Kidney (tissue), 14 donors: Measurements from ENCODE around the gene OR6P1. TPM values are rescaled to one million over a fixed set of nuclear protein-coding genes. Genes with fewer than 3 reads are reported as not detected.

Experiments
- DNase-seq, 5 donors: peaks; one replicate each; pipeline ENCODE4 v3.0.0-alpha.2; 2013 to 2020
- FAIRE-seq: peaks from 2 replicates; lab custom pipeline; 2012; peaks lifted over from hg19 to GRCh38; lab: Jason Lieb, UNC
- H3K27ac ChIP-seq, 2 donors: one replicate each; pipeline ENCODE4 v1.7.0; 2013; ENCODE audit warnings: low read depth in 2 of 2, low read length in 2 of 2, inconsistent platforms in 1 of 2
- H3K27me3 ChIP-seq: one replicate; pipeline ENCODE4 v1.7.1; 2013; ENCODE audit warnings: low read length, inconsistent platforms; ENCODE audit not compliant: control insufficient read depth, insufficient read depth
- H3K36me3 ChIP-seq, 3 donors: one replicate each; pipeline versions ENCODE4 v1.7.0 to v1.7.1; 2013; ENCODE audit warnings: low read length in 3 of 3, control low read depth in 1 of 3, inconsistent platforms in 1 of 3; ENCODE audit not compliant: insufficient read depth in 3 of 3, control insufficient read depth in 2 of 3
- H3K4me1 ChIP-seq, 3 donors: one replicate each; pipeline versions ENCODE4 v1.7.0 to v1.7.1; 2013; ENCODE audit warnings: low read length in 3 of 3, inconsistent platforms in 1 of 3, low read depth in 1 of 3; ENCODE audit not compliant: control insufficient read depth in 2 of 3, insufficient read depth in 2 of 3
- H3K4me3 ChIP-seq, 3 donors: one replicate each; pipeline versions ENCODE4 v1.7.0 to v1.8.1; 2013; ENCODE audit warnings: low read length in 3 of 3, control low read depth in 1 of 3, inconsistent platforms in 1 of 3
- H3K9ac ChIP-seq, 3 donors: one replicate each; pipeline versions ENCODE4 v1.7.0 to v1.7.1; 2013; ENCODE audit warnings: low read length in 3 of 3, control low read depth in 1 of 3, inconsistent platforms in 1 of 3
- H3K9me3 ChIP-seq, 3 donors: one replicate each; pipeline versions ENCODE4 v1.7.0 to v1.7.1; 2013; ENCODE audit warnings: low read length in 3 of 3, control low read depth in 1 of 3, inconsistent platforms in 1 of 3; ENCODE audit not compliant: control insufficient read depth in 2 of 3, insufficient read depth in 1 of 3
- CTCF ChIP-seq: IDR thresholded peaks from 3 replicates; pipeline ENCODE4 v1.5.1; 2012; ENCODE audit warnings: mild to moderate bottlenecking, moderate library complexity, borderline replicate concordance; ENCODE audit not compliant: insufficient read depth; ENCODE audit errors: extremely low read depth
- intact Hi-C: fragments of 100-400 bp; cut with DNase I; formaldehyde crosslinking; loops from one replicate; pipeline ENCODE4 v1.11.1; 2022
- polyA plus RNA-seq: library from polyadenylated mRNA; stranded (reverse); fragments of 350-450 nt; fragmentation: Illumina TruSeq; extraction: RNeasy Lipid Tissue Mini Kit (QIAGEN cat#74804); gene quantifications from one replicate; pipeline ENCODE4 v1.2.3, GENCODE V29; 2014; ENCODE audit warnings: low read depth, low replicate concordance; ENCODE audit not compliant: insufficient read depth
- total RNA-seq: library from RNA; stranded (reverse); fragmentation: NEBNext Ultra II Directional; extraction: Animal tissue kit (Norgen Biotek cat#: 25700); gene quantifications from one replicate; pipeline ENCODE4 v1.2.1, GENCODE V29; 2021
- donor health status: control.
- donor health status: control.
- donor health status: control.
- donor health status: control.
- donor health status: control.
- donor health status: DM: yes; HTN: yes; CAD: no.
- donor health status: Normal renal cell carcinoma (clear cell type).

The OR6P1 gene
- total and polyA plus RNA-seq, 2 donors from 2014 or later: not detected

DNA sequence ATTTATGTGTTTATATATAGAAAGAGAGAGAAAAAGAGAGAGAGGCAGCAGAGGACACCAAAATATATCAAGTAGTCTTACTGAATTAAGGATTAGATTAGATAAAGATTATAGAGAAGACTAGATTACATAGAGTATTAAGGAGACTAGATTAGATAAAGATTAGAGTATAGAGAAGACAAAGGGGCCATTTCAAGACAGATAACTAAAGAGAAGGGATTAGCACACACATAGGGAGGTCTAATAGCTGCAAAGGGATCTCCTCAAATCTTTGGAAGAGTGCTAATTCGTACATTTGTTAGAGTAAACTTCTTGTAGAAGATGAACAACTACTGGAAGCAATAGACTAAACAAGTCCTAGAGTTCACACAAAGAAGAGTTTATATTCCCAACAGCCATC lies 50.4 kb downstream of the OR6P1 start:
- no peak for FAIRE-seq
- intact Hi-C loops: no loop called here
- TF ChIP-seq CTCF: no peak

GRCh38 chr1:158516966-158517365 lies 53.4 kb downstream of the OR6P1 start:
- H3K27me3 ChIP-seq: no peaks in the 10 kb centered on the region
- H3K9me3 ChIP-seq: no peaks in the 10 kb centered on the region
- intact Hi-C loops: no loop called here
- DNase-seq: no peak
- FAIRE-seq: no peak
- H3K27ac ChIP-seq: no peak overlapping the region
- H3K4me3 ChIP-seq: no peak overlapping the region
- no peaks in the 10 kb centered on the region for H3K4me1 ChIP-seq
- H3K9ac ChIP-seq: no peak overlapping the region
- no peaks in the 10 kb centered on the region for H3K36me3 ChIP-seq
- no peak for TF ChIP-seq CTCF

More for the DNA sequence above, 50.4 kb downstream of the OR6P1 start:
- DNase-seq: no peak
- Histone ChIP-seq H3K9me3 (no peaks in the 10 kb centered on the region), H3K27ac (no peak overlapping the region), H3K36me3 (no peaks in the 10 kb centered on the region), H3K27me3 (no peaks in the 10 kb centered on the region), H3K4me3 (no peak overlapping the region), H3K4me1 (no peaks in the 10 kb centered on the region), H3K9ac (no peak overlapping the region)

Other genes starting within 250 kb of the OR6P1 start
- 0.60 TPM for gene CD1B, start 239.0 kb downstream of the OR6P1 start, total RNA-seq
- not detected for gene CD1B, start 239.0 kb downstream of the OR6P1 start, polyA plus RNA-seq
- gene CD1E, start 216.7 kb downstream of the OR6P1 start, total RNA-seq: 3.5 TPM
- gene CD1E, start 216.7 kb downstream of the OR6P1 start, polyA plus RNA-seq: not detected
- gene OR10T2, start 171.1 kb downstream of the OR6P1 start, total RNA-seq: not detected
- gene OR10T2, start 171.1 kb downstream of the OR6P1 start, polyA plus RNA-seq: not detected
- not detected for gene OR10K2, start 144.3 kb downstream of the OR6P1 start, total RNA-seq
- gene OR10K2, start 144.3 kb downstream of the OR6P1 start, polyA plus RNA-seq: not detected
- not detected for gene OR10K1, start 108.7 kb downstream of the OR6P1 start, total RNA-seq
- gene OR10K1, start 108.7 kb downstream of the OR6P1 start, polyA plus RNA-seq: not detected
- gene OR10R2, start 98.4 kb downstream of the OR6P1 start, total RNA-seq: not detected
- not detected for gene OR10R2, start 98.4 kb downstream of the OR6P1 start, polyA plus RNA-seq
- not detected for gene OR6Y1, start 16.2 kb downstream of the OR6P1 start, total RNA-seq
- not detected for gene OR6Y1, start 16.2 kb downstream of the OR6P1 start, polyA plus RNA-seq
- not detected for gene OR10X1, start 9.3 kb upstream of the OR6P1 start, total RNA-seq
- not detected for gene OR10X1, start 9.3 kb upstream of the OR6P1 start, polyA plus RNA-seq
- not detected for gene OR10Z1, start 34.7 kb upstream of the OR6P1 start, total RNA-seq
- not detected for gene OR10Z1, start 34.7 kb upstream of the OR6P1 start, polyA plus RNA-seq
- 0.28 TPM for gene SPTA1, start 116.1 kb upstream of the OR6P1 start, total RNA-seq
- not detected for gene SPTA1, start 116.1 kb upstream of the OR6P1 start, polyA plus RNA-seq
- gene OR6K2, start 130.1 kb upstream of the OR6P1 start, total RNA-seq: not detected
- gene OR6K2, start 130.1 kb upstream of the OR6P1 start, polyA plus RNA-seq: not detected
- gene OR6K3, start 150.1 kb upstream of the OR6P1 start, total RNA-seq: not detected
- not detected for gene OR6K3, start 150.1 kb upstream of the OR6P1 start, polyA plus RNA-seq
- gene OR6K6, start 184.1 kb upstream of the OR6P1 start, total RNA-seq: not detected
- not detected for gene OR6K6, start 184.1 kb upstream of the OR6P1 start, polyA plus RNA-seq
- gene OR6N1, start 201.6 kb upstream of the OR6P1 start, total RNA-seq: not detected
- gene OR6N1, start 201.6 kb upstream of the OR6P1 start, polyA plus RNA-seq: not detected
- gene OR6N2, start 210.6 kb upstream of the OR6P1 start, total RNA-seq: not detected
- not detected for gene OR6N2, start 210.6 kb upstream of the OR6P1 start, polyA plus RNA-seq